Neuronal stem cell (in vitro differentiated cells): Measurements from ENCODE around the gene PNP.

Experiments
- DNase-seq: peaks from one replicate; pipeline ENCODE4 v3.0.0-alpha.2; 2013; ENCODE audit warnings: low spot score
- H2AFZ ChIP-seq: one replicate; pipeline ENCODE4 v1.6.1; 2013; ENCODE audit warnings: mild to moderate bottlenecking, low read length, inconsistent platforms
- H2AK5ac ChIP-seq: 2 replicates; pipeline ENCODE4 v1.6.1; 2013; ENCODE audit warnings: low read depth, mild to moderate bottlenecking, inconsistent platforms, low read length, moderate library complexity, mixed read lengths
- H2BK120ac ChIP-seq: 2 replicates; pipeline ENCODE4 v1.6.1; 2013; ENCODE audit warnings: low read depth, mild to moderate bottlenecking, inconsistent platforms, low read length, moderate library complexity, mixed read lengths
- H2BK12ac ChIP-seq: one replicate; pipeline ENCODE4 v1.6.1; 2013; ENCODE audit warnings: low read length, inconsistent platforms
- H2BK15ac ChIP-seq: 2 replicates; pipeline ENCODE4 v1.6.1; 2013; ENCODE audit warnings: mild to moderate bottlenecking, low read length, inconsistent platforms, mixed read lengths
- H2BK5ac ChIP-seq: one replicate; pipeline ENCODE4 v1.6.1; 2013; ENCODE audit warnings: inconsistent platforms, mild to moderate bottlenecking, low read length, moderate library complexity
- H3K14ac ChIP-seq: one replicate; pipeline ENCODE4 v1.6.1; 2013; ENCODE audit warnings: low read length, inconsistent platforms
- H3K18ac ChIP-seq: 2 replicates; pipeline ENCODE4 v1.6.1; 2013; ENCODE audit warnings: low read length, inconsistent platforms
- H3K23ac ChIP-seq: 2 replicates; pipeline ENCODE4 v1.6.1; 2013; ENCODE audit warnings: low read depth, mild to moderate bottlenecking, mixed read lengths, low read length, inconsistent platforms; ENCODE audit not compliant: poor library complexity
- H3K27ac ChIP-seq: replicated peaks from 3 replicates; pipeline ENCODE4 v1.5.1; 2013; ENCODE audit warnings: low read length, inconsistent platforms
- H3K27me3 ChIP-seq, 3 experiments: 2 replicates each; pipeline ENCODE4 v1.6.1; 2013; ENCODE audit warnings: low read length in 3 of 3, mild to moderate bottlenecking in 2 of 3, inconsistent platforms in 1 of 3, low read depth in 1 of 3, mixed read lengths in 1 of 3, moderate library complexity in 1 of 3; ENCODE audit not compliant: control insufficient read depth in 3 of 3, insufficient read depth in 3 of 3
- H3K36me3 ChIP-seq, 2 donors: replicated peaks in 1 of 2; 2 replicates each; pipeline ENCODE4 v1.6.1; 2013; ENCODE audit warnings: low read length in 2 of 2; ENCODE audit not compliant: control insufficient read depth in 2 of 2, insufficient read depth in 2 of 2
- H3K4ac ChIP-seq: 2 replicates; pipeline ENCODE4 v1.6.1; 2013; ENCODE audit warnings: inconsistent platforms, mild to moderate bottlenecking, low read length, moderate library complexity
- H3K4me1 ChIP-seq, 2 donors: 1 replicate in 1 of 2; 2 replicates in 1 of 2; pipeline ENCODE4 v1.6.1; 2013; ENCODE audit warnings: low read length in 2 of 2, low read depth in 1 of 2; ENCODE audit not compliant: control insufficient read depth in 2 of 2, insufficient read depth in 1 of 2
- H3K4me2 ChIP-seq: one replicate; pipeline ENCODE4 v1.6.1; 2013; ENCODE audit warnings: mild to moderate bottlenecking, low read length, inconsistent platforms; ENCODE audit not compliant: insufficient read depth, poor library complexity, severe bottlenecking
- H3K4me3 ChIP-seq, 2 donors: 2 replicates each; pipeline ENCODE4 v1.5.1; 2013; ENCODE audit warnings: low read length in 2 of 2, mild to moderate bottlenecking in 2 of 2, inconsistent platforms in 1 of 2, moderate library complexity in 1 of 2
- H3K79me1 ChIP-seq: one replicate; pipeline ENCODE4 v1.6.1; 2013; ENCODE audit warnings: low read depth, mild to moderate bottlenecking, inconsistent platforms, low read length, moderate library complexity
- H3K9ac ChIP-seq: one replicate; pipeline ENCODE4 v1.6.1; 2013; ENCODE audit warnings: mild to moderate bottlenecking, low read depth, low read length, inconsistent platforms; ENCODE audit not compliant: poor library complexity
- H3K9me3 ChIP-seq, 2 donors: replicated peaks in 1 of 2; 2 replicates each; pipeline versions ENCODE3 to v1.6.1; 2013; ENCODE audit warnings: low read length in 2 of 2, mild to moderate bottlenecking in 2 of 2, inconsistent platforms in 1 of 2, low read depth in 1 of 2, mixed read lengths in 1 of 2, moderate library complexity in 1 of 2; ENCODE audit not compliant: control insufficient read depth in 2 of 2, insufficient read depth in 1 of 2
- H4K8ac ChIP-seq: one replicate; pipeline ENCODE4 v1.6.1; 2013; ENCODE audit warnings: low read depth, mild to moderate bottlenecking, inconsistent platforms, low read length, moderate library complexity
- H4K91ac ChIP-seq: one replicate; pipeline ENCODE4 v1.6.1; 2013; ENCODE audit warnings: low read length, low read depth, mild to moderate bottlenecking, inconsistent platforms; ENCODE audit not compliant: poor library complexity
- WGBS, 2 donors: extraction: QIAGEN DNeasy Blood & Tissue Kit; methylation state at CpG; one replicate each; pipeline ENCODE4 v1.1.7; 2013; ENCODE audit warnings: missing lambda C conversion rate in 2 of 2, mixed read lengths in 1 of 2; ENCODE audit not compliant: insufficient read length in 2 of 2, insufficient replicate concordance in 1 of 2; ENCODE audit errors: extremely low coverage in 2 of 2; 5-methylcytosine and 5-hydroxymethylcytosine counted together

Gene PNP

GRCh38 chr14:20508367-20508766 lies 39.2 kb downstream of the PNP start:
- no peaks in the 10 kb centered on the region for H3K36me3 ChIP-seq
- no peak overlapping the region for H2BK120ac ChIP-seq
- no peak overlapping the region for H4K91ac ChIP-seq
- H3K79me1 ChIP-seq: no peaks in the 10 kb centered on the region
- no CpG with 5 or more reads among the region's 8 CpGs for WGBS, 2 donors
- no peak overlapping the region for H3K27ac ChIP-seq
- H3K27me3 ChIP-seq: peaks cover 0 to 4% (median 0%) of the 10 kb centered on the region in 3 experiments
- H3K9ac ChIP-seq: no peak overlapping the region
- H4K8ac ChIP-seq: no peak overlapping the region
- no peak overlapping the region for H2BK5ac ChIP-seq
- H3K9me3 ChIP-seq: no peaks in the 10 kb centered on the region
- no peaks in the 10 kb centered on the region for H3K4me1 ChIP-seq
- no peak overlapping the region for H3K14ac ChIP-seq
- H3K4ac ChIP-seq: no peak overlapping the region
- H2BK15ac ChIP-seq: no peak overlapping the region
- no peak overlapping the region for H3K4me3 ChIP-seq
- H3K23ac ChIP-seq: no peak overlapping the region
- H2AK5ac ChIP-seq: no peak overlapping the region
- H2AFZ ChIP-seq: no peak overlapping the region
- H3K4me2 ChIP-seq: no peak overlapping the region
- DNase-seq: no peak
- no peak overlapping the region for H3K18ac ChIP-seq
- H2BK12ac ChIP-seq: no peak overlapping the region

- H3K4me2 ChIP-seq: no peak overlapping the region
- H4K8ac ChIP-seq: no peak overlapping the region
- H3K4me1 ChIP-seq: no peaks in the 10 kb centered on the region
- no peaks in the 10 kb centered on the region for H3K36me3 ChIP-seq
- H2BK15ac ChIP-seq: no peak overlapping the region
- H2BK5ac ChIP-seq: no peak overlapping the region
- DNase-seq: no peak
- no peak overlapping the region for H4K91ac ChIP-seq
- no peak overlapping the region for H2AFZ ChIP-seq
- no peak overlapping the region for H3K23ac ChIP-seq
- no peak overlapping the region for H2BK120ac ChIP-seq
- H3K4me3 ChIP-seq: no peak overlapping the region
- no peaks in the 10 kb centered on the region for H3K79me1 ChIP-seq
- no peak overlapping the region for H3K9ac ChIP-seq
- H3K27me3 ChIP-seq: peaks cover 0 to 4% (median 0%) of the 10 kb centered on the region in 3 experiments
- H3K9me3 ChIP-seq: no peaks in the 10 kb centered on the region
- WGBS, 2 donors: no CpG with 5 or more reads among the region's 7 CpGs
- no peak overlapping the region for H3K4ac ChIP-seq
- no peak overlapping the region for H2BK12ac ChIP-seq
- H3K18ac ChIP-seq: no peak overlapping the region
- no peak overlapping the region for H2AK5ac ChIP-seq
- no peak overlapping the region for H3K14ac ChIP-seq
- H3K27ac ChIP-seq: no peak overlapping the region
These were observed 43.1 kb downstream of the PNP start for GRCh38 chr14:20512177-20512905.

- no peak overlapping the region for H3K4me2 ChIP-seq
- no CpG with 5 or more reads among the region's 4 CpGs for WGBS, 2 donors
- no peak overlapping the region for H3K27ac ChIP-seq
- H3K27me3 ChIP-seq: peaks cover 0 to 4% (median 0%) of the 10 kb centered on the region in 3 experiments
- H3K4me3 ChIP-seq: no peak overlapping the region
- H3K14ac ChIP-seq: no peak overlapping the region
- H4K91ac ChIP-seq: no peak overlapping the region
- H2BK15ac ChIP-seq: no peak overlapping the region
- H3K18ac ChIP-seq: no peak overlapping the region
- H2BK12ac ChIP-seq: no peak overlapping the region
- no peak overlapping the region for H3K4ac ChIP-seq
- H3K9me3 ChIP-seq: peaks cover 0 to 2% of the 10 kb centered on the region in 2 donors
- DNase-seq: no peak
- H3K79me1 ChIP-seq: no peaks in the 10 kb centered on the region
- no peak overlapping the region for H2BK5ac ChIP-seq
- no peak overlapping the region for H4K8ac ChIP-seq
- H2AK5ac ChIP-seq: no peak overlapping the region
- no peaks in the 10 kb centered on the region for H3K36me3 ChIP-seq
- no peak overlapping the region for H3K9ac ChIP-seq
- H3K23ac ChIP-seq: no peak overlapping the region
- no peaks in the 10 kb centered on the region for H3K4me1 ChIP-seq
- H2BK120ac ChIP-seq: no peak overlapping the region
- no peak overlapping the region for H2AFZ ChIP-seq
These were observed 46.6 kb downstream of the PNP start for GRCh38 chr14:20515846-20516245.

- Histone ChIP-seq H4K91ac (no peak overlapping the region), H2BK5ac (no peak overlapping the region), H3K9me3 (peaks cover 0 to 2% of the 10 kb centered on the region in 2 donors), H3K36me3 (no peaks in the 10 kb centered on the region), H3K18ac (no peak overlapping the region), H3K4me3 (no peak overlapping the region), H2BK12ac (no peak overlapping the region), H3K4me2 (no peak overlapping the region), H3K14ac (no peak overlapping the region), H3K79me1 (no peaks in the 10 kb centered on the region), H2BK15ac (no peak overlapping the region), H3K4me1 (no peaks in the 10 kb centered on the region), H3K4ac (no peak overlapping the region), H4K8ac (no peak overlapping the region), H3K9ac (no peak overlapping the region), H3K27me3 (peaks cover 0 to 4% (median 0%) of the 10 kb centered on the region in 3 experiments), H3K27ac (no peak overlapping the region), H2AFZ (peak overlapping the region; percentile 64), H3K23ac (no peak overlapping the region), H2BK120ac (no peak overlapping the region), H2AK5ac (no peak overlapping the region)
- no CpG with 5 or more reads among the region's 4 CpGs for WGBS, 2 donors
- no peak for DNase-seq
These were observed 47.7 kb downstream of the PNP start for GRCh38 chr14:20516921-20517320.
